Measurements from ENCODE around the gene PPP2R3A.

The PPP2R3A gene

GRCh38 chr3:136038668-136039067, 73.1 kb downstream of the PPP2R3A start:
- no peak for TF ChIP-seq OSR1 (CRISPR knock-in tag; IDR thresholded peaks at IDR 0.05)
- TF ChIP-seq TOX (CRISPR knock-in tag; IDR thresholded peaks at IDR 0.05; ENCODE audit: borderline replicate concordance) = no peak
- no peak for TF ChIP-seq PATZ1 (CRISPR knock-in tag; IDR thresholded peaks at IDR 0.05; ENCODE audit: borderline replicate concordance)
- TF ChIP-seq ZNF70 (CRISPR knock-in tag; IDR thresholded peaks at IDR 0.05) = no peak
- TF ChIP-seq SNAI2 (CRISPR knock-in tag; IDR thresholded peaks at IDR 0.05) = no peak
- TF ChIP-seq TCF4 (CRISPR knock-in tag; IDR thresholded peaks at IDR 0.05; ENCODE audit: borderline replicate concordance) = no peak
- TF ChIP-seq CSDC2 (CRISPR knock-in tag; IDR thresholded peaks at IDR 0.05) = no peak
- no peak for TF ChIP-seq RARB (CRISPR knock-in tag; IDR thresholded peaks at IDR 0.05)
- no peak for TF ChIP-seq ZFP30 (CRISPR knock-in tag; IDR thresholded peaks at IDR 0.05)
- no peak for TF ChIP-seq TSHZ2 (CRISPR knock-in tag; IDR thresholded peaks at IDR 0.05)
- TF ChIP-seq CREB5 (CRISPR knock-in tag; IDR thresholded peaks at IDR 0.05; ENCODE audit: low read depth) = no peak
- no peak for TF ChIP-seq GLIS3 (CRISPR knock-in tag; IDR thresholded peaks at IDR 0.05)
- TF ChIP-seq ZC3H10 (CRISPR knock-in tag; IDR thresholded peaks at IDR 0.05) = no peak
- TF ChIP-seq ZNF565 (CRISPR knock-in tag; conservative IDR thresholded peaks at IDR 0.05; ENCODE audit: low read depth) = no peak
- TF ChIP-seq ESRRG (CRISPR knock-in tag; IDR thresholded peaks at IDR 0.05) = no peak
- no peak for TF ChIP-seq ZNF8 (CRISPR knock-in tag; IDR thresholded peaks at IDR 0.05)
- TF ChIP-seq BACH2 (CRISPR knock-in tag; IDR thresholded peaks at IDR 0.05; ENCODE audit: borderline replicate concordance) = no peak
- TF ChIP-seq POU6F1 (CRISPR knock-in tag; IDR thresholded peaks at IDR 0.05; ENCODE audit: borderline replicate concordance, low read depth) = no peak
- no peak for TF ChIP-seq PPARA (CRISPR knock-in tag; IDR thresholded peaks at IDR 0.05; ENCODE audit: borderline replicate concordance)
- ATAC-seq = no peak

- peak; percentile 84 for ATAC-seq
- TF ChIP-seq ZNF565 (CRISPR knock-in tag; conservative IDR thresholded peaks at IDR 0.05; ENCODE audit: low read depth) (no peak), PPARA (CRISPR knock-in tag; IDR thresholded peaks at IDR 0.05; ENCODE audit: borderline replicate concordance) (no peak), TCF4 (CRISPR knock-in tag; IDR thresholded peaks at IDR 0.05; ENCODE audit: borderline replicate concordance) (no peak), ARNTL (CRISPR knock-in tag; IDR thresholded peaks at IDR 0.05; ENCODE audit: borderline replicate concordance, low read depth) (no peak), TSHZ2 (CRISPR knock-in tag; IDR thresholded peaks at IDR 0.05) (no peak), ESRRG (CRISPR knock-in tag; IDR thresholded peaks at IDR 0.05) (no peak), TOX (CRISPR knock-in tag; IDR thresholded peaks at IDR 0.05; ENCODE audit: borderline replicate concordance) (no peak), GLIS3 (CRISPR knock-in tag; IDR thresholded peaks at IDR 0.05) (no peak), CREB5 (CRISPR knock-in tag; IDR thresholded peaks at IDR 0.05; ENCODE audit: low read depth) (no peak), SNAI2 (CRISPR knock-in tag; IDR thresholded peaks at IDR 0.05) (no peak), POU6F1 (CRISPR knock-in tag; IDR thresholded peaks at IDR 0.05; ENCODE audit: borderline replicate concordance, low read depth) (no peak)
Observed at GRCh38 chr3:136042608-136043221, 77.2 kb downstream of the PPP2R3A start.

Data from SK-N-SH treated with all-trans-retinoic acid at 6 μM for 48 hours (cell line).